Activated naive CD4-positive, alpha-beta T cell treated with anti-CD3 and anti-CD28 coated beads, Interleukin-2, amount 50 U/mL, for 24 hours (primary cell): ENCODE results near the gene TPPP.

Experiments
- H3K27ac Mint-ChIP-seq: one replicate; pipeline ENCODE4 v1.8.0; 2021; ENCODE audit warnings: mild to moderate bottlenecking, mixed read lengths
- H3K27me3 Mint-ChIP-seq: one replicate; pipeline ENCODE4 v1.8.0; 2021; ENCODE audit warnings: mixed read lengths
- H3K36me3 Mint-ChIP-seq: one replicate; pipeline ENCODE4 v1.8.0; 2021; ENCODE audit warnings: mixed read lengths
- H3K4me1 Mint-ChIP-seq: one replicate; pipeline ENCODE4 v1.8.0; 2021; ENCODE audit warnings: mixed read lengths
- H3K4me3 Mint-ChIP-seq: one replicate; pipeline ENCODE4 v1.8.0; 2021; ENCODE audit warnings: mild to moderate bottlenecking, mixed read lengths
- H3K9me3 Mint-ChIP-seq: one replicate; pipeline ENCODE4 v1.8.0; 2021; ENCODE audit warnings: mixed read lengths

Gene TPPP

GRCh38 chr5:647727-648126 lies 45.4 kb downstream of the TPPP start:
- no peaks in the 10 kb centered on the region for H3K27me3 Mint-ChIP-seq
- no peak overlapping the region for H3K4me3 Mint-ChIP-seq
- H3K4me1 Mint-ChIP-seq = no peaks in the 10 kb centered on the region
- H3K36me3 Mint-ChIP-seq = no peaks in the 10 kb centered on the region
- H3K9me3 Mint-ChIP-seq = no peaks in the 10 kb centered on the region
- no peak overlapping the region for H3K27ac Mint-ChIP-seq

- H3K9me3 Mint-ChIP-seq = no peaks in the 10 kb centered on the region
- no peaks in the 10 kb centered on the region for H3K27me3 Mint-ChIP-seq
- H3K4me1 Mint-ChIP-seq = no peaks in the 10 kb centered on the region
- H3K36me3 Mint-ChIP-seq = no peaks in the 10 kb centered on the region
- H3K4me3 Mint-ChIP-seq = no peak overlapping the region
- no peak overlapping the region for H3K27ac Mint-ChIP-seq
These were observed 45.8 kb downstream of the TPPP start for GRCh38 chr5:647311-647710.

DNA sequence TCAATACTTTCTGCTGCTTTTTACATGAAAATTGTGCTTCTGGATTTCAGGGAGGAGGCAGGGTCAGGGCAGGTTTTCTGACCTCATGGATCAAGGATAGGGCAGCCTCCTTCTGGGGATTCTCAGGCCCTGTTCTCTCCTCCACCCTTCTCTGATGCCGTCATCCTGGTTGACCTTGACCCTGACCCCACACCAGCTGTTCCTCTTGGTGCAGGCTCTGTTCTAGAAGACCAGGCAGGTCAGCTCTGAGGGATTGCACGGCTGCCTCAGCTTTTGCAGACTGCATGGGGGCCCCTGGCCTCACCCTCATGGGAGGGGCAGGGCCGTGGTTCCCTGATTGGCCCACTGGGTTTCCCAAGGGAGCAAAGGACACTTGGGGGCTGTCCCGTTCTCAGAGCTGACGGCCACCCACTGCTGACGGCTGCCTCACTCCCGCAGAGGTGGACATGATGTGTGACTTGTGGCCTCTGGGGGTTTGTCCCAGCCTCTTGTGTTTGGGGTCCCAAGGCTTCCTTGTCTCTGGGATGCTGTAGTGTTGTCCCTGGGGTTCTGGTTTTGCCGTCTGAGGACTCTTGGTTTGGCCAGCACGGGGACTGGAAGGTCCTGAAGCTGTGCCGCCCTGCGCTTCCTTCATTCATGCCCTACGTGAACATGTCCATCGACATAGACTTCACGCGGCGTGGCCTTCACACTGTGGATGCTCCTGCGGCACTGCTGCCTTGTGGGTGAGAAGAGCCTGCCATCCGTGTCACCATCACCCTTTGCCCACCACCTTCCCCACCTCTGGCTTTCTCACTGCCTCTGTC lies 46.6 kb downstream of the TPPP start:
- Mint-ChIP-seq H3K27ac (no peak overlapping the region), H3K4me3 (no peak overlapping the region), H3K9me3 (no peaks in the 10 kb centered on the region), H3K4me1 (no peaks in the 10 kb centered on the region), H3K36me3 (no peaks in the 10 kb centered on the region), H3K27me3 (no peaks in the 10 kb centered on the region)

DNA sequence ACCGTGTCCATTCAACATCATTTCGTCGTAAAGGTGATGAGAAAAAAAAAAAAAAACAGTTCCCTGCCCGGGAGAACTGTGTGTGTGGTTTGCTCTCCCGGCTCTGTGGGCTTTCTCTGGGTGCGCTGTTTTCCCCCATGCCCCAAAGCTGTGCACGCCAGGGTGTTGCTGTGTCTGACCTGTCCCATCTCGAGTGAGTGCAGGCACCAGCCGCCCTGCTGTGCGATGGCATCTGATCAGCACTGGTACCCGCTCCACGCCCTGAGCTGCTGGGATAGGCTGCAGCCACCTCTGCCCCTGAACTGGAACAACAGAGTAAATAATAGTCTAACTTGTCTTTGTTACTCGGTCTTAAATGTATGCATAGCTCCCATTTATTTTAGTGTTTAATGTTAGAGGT lies 47.7 kb downstream of the TPPP start:
- Mint-ChIP-seq H3K27me3 (no peaks in the 10 kb centered on the region), H3K27ac (no peak overlapping the region), H3K36me3 (no peaks in the 10 kb centered on the region), H3K4me1 (no peaks in the 10 kb centered on the region), H3K4me3 (no peak overlapping the region), H3K9me3 (no peaks in the 10 kb centered on the region)

- Mint-ChIP-seq H3K4me3 (no peak overlapping the region), H3K4me1 (no peaks in the 10 kb centered on the region), H3K27ac (no peak overlapping the region), H3K36me3 (no peaks in the 10 kb centered on the region), H3K9me3 (no peaks in the 10 kb centered on the region), H3K27me3 (no peaks in the 10 kb centered on the region)
These were observed 48.2 kb downstream of the TPPP start for GRCh38 chr5:644971-645370.

DNA sequence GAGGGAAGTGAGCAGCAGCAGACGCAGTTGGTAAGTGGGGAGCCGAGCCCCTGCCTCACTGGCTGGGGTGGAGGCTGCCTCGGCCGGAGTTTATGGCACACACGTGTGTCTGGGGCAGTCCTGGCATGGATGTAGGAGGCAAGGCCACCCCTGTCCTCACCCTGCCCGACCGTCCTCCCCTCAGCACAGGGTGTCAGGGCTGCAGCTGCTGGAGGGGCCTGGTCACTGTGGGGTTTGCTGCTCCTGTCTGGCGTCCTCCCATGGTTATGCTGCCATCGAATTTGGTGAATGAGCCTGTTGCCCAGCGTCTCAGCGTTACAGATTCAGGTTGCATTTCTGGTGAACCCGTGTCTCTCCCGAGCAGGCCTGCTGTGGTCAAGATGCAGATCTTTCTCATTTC lies 48.6 kb downstream of the TPPP start:
- Mint-ChIP-seq H3K27me3 (no peaks in the 10 kb centered on the region), H3K36me3 (no peaks in the 10 kb centered on the region), H3K4me1 (no peaks in the 10 kb centered on the region), H3K4me3 (no peak overlapping the region), H3K27ac (no peak overlapping the region), H3K9me3 (no peaks in the 10 kb centered on the region)

- H3K27me3 Mint-ChIP-seq = no peaks in the 10 kb centered on the region
- H3K4me1 Mint-ChIP-seq = no peaks in the 10 kb centered on the region
- no peaks in the 10 kb centered on the region for H3K36me3 Mint-ChIP-seq
- H3K27ac Mint-ChIP-seq = no peak overlapping the region
- no peak overlapping the region for H3K4me3 Mint-ChIP-seq
- no peaks in the 10 kb centered on the region for H3K9me3 Mint-ChIP-seq
These were observed 49.3 kb downstream of the TPPP start for GRCh38 chr5:643811-644271.

DNA sequence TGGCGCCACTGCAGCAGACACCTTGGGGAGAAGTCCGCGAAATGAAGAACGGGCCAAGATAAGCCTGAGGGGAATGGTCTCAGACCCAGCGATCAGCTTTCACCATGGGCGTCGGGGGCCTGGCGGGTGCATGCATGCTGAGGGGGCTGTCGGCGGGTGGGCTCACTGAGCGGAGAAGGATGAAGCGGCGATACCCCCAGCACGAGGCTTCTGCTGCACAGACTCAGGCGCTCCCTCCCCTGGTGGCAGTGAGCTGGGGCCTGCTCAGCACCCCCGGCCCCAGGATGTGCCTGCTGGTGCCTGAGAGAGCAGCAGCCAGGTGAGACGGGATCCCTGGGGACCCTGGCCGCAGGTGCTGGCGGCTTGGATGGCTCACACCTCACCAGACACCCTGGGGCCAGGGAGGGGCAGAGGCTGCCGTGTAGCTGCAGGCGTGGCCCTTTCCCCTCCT lies 49.8 kb downstream of the TPPP start:
- Mint-ChIP-seq H3K9me3 (no peaks in the 10 kb centered on the region), H3K36me3 (no peaks in the 10 kb centered on the region), H3K4me3 (no peak overlapping the region)

GRCh38 chr5:642481-642880 lies 50.7 kb downstream of the TPPP start:
- Mint-ChIP-seq H3K4me1 (no peaks in the 10 kb centered on the region), H3K27ac (no peak overlapping the region), H3K9me3 (no peaks in the 10 kb centered on the region), H3K36me3 (peaks cover 1% of the 10 kb centered on the region), H3K4me3 (no peak overlapping the region), H3K27me3 (no peaks in the 10 kb centered on the region)

More for the DNA sequence above, 49.8 kb downstream of the TPPP start:
- Mint-ChIP-seq H3K27ac (no peak overlapping the region), H3K4me1 (no peaks in the 10 kb centered on the region), H3K27me3 (no peaks in the 10 kb centered on the region)

GRCh38 chr5:641331-641765 lies 51.8 kb downstream of the TPPP start:
- no peaks in the 10 kb centered on the region for H3K4me1 Mint-ChIP-seq
- H3K4me3 Mint-ChIP-seq = no peak overlapping the region
- H3K27me3 Mint-ChIP-seq = no peaks in the 10 kb centered on the region
- H3K27ac Mint-ChIP-seq = no peak overlapping the region
- H3K9me3 Mint-ChIP-seq = no peaks in the 10 kb centered on the region
- peaks cover 7% of the 10 kb centered on the region for H3K36me3 Mint-ChIP-seq

DNA sequence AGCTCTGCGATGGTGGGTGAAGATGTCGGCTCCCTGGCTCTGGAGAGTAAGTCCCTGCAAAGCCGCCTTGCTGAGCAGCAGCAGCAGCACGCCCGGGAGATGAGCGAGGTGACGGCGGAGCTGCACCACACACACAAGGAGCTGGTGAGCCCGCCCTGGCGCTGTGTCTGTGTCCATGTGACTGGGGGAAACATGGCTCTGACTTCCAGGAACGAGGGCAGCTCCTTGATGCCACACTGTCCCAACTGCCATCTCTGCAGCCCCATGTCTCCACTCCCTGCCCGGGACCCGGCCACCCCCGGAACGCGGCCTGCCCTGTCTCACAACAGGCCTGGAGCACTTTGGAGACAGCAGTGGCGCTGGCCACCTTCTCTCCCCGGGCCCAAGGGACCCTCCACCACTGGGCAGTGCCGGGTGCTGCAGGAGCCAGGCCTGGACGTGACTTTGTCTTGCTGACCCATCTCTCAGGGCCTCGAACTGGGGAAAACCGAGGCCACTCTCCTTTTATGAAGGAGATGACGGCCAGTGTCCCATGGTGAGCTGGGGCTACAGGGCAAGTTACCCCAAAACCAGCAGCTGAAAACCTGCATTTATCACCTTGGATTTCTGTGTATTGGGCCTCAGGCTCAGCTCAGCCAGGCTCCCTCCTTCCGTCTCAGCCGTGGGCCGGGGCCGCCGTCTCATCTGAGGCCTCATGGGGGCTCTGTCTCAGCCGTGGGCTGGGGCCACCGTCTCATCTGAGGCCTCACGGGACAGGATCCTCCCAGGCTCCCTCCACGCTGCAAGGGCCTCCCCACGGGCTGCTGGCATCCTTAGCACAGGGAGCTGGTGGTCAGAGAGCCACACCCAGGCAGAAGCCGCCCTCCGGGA lies 52.5 kb downstream of the TPPP start:
- Mint-ChIP-seq H3K9me3 (no peaks in the 10 kb centered on the region), H3K36me3 (peaks cover 12% of the 10 kb centered on the region), H3K27ac (no peak overlapping the region), H3K27me3 (no peaks in the 10 kb centered on the region), H3K4me3 (no peak overlapping the region), H3K4me1 (no peaks in the 10 kb centered on the region)

DNA sequence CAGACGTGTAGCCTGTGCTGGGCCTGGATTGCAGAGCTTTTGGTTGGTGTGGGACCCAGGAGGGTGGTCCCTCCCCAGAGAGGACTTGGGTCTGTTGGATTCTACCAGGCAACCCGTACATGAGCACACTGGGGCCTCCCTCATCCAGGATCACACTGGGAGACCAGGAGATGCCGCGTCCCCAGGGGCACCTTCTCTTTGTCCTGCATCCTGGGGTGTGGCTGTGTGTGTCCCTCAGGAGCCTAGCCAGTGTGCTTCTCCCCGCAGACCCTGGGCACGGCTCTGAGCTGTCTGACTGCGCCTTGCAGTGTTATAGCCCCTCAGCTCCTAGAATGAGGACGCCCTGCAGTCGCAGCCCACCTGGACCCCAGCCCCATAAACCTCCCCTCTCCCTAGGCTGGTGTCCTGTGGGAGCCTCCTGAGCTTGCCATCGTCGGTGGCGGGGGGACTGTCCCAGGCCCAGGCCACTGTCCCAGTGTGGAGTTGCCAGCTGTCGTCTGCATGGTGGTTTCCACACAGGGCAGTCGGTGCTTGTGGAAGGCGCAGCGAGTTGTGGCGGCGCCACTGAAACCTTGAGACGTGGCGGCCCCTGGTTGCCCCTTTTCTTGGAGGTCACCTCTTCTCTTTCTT lies 53.5 kb downstream of the TPPP start:
- H3K36me3 Mint-ChIP-seq = peaks cover 17% of the 10 kb centered on the region
- no peaks in the 10 kb centered on the region for H3K4me1 Mint-ChIP-seq
- no peak overlapping the region for H3K4me3 Mint-ChIP-seq
- H3K27ac Mint-ChIP-seq = no peak overlapping the region
- no peaks in the 10 kb centered on the region for H3K9me3 Mint-ChIP-seq
- H3K27me3 Mint-ChIP-seq = no peaks in the 10 kb centered on the region

- peaks cover 21% of the 10 kb centered on the region for H3K36me3 Mint-ChIP-seq
- no peaks in the 10 kb centered on the region for H3K4me1 Mint-ChIP-seq
- no peaks in the 10 kb centered on the region for H3K9me3 Mint-ChIP-seq
- no peak overlapping the region for H3K4me3 Mint-ChIP-seq
- H3K27ac Mint-ChIP-seq = no peak overlapping the region
- H3K27me3 Mint-ChIP-seq = no peaks in the 10 kb centered on the region
These were observed 54.0 kb downstream of the TPPP start for GRCh38 chr5:639253-639530.

- no peaks in the 10 kb centered on the region for H3K27me3 Mint-ChIP-seq
- no peak overlapping the region for H3K4me3 Mint-ChIP-seq
- no peaks in the 10 kb centered on the region for H3K9me3 Mint-ChIP-seq
- no peaks in the 10 kb centered on the region for H3K4me1 Mint-ChIP-seq
- H3K27ac Mint-ChIP-seq = no peak overlapping the region
- peaks cover 21% of the 10 kb centered on the region for H3K36me3 Mint-ChIP-seq
These were observed 54.5 kb downstream of the TPPP start for GRCh38 chr5:638501-639252.
